Measurements from ENCODE around the gene MORC1.

Gene MORC1

GRCh38 chr3:109057056-109057455 is 60.9 kb downstream of the MORC1 start:
- no peak overlapping the region for H3K27ac ChIP-seq (ENCODE audit: low read length)
- TF ChIP-seq CTCF (IDR thresholded peaks at IDR 0.05; ENCODE audit: borderline replicate concordance, extremely low read depth, low read length, poor library complexity, severe bottlenecking) (no peak), EZH2 (IDR thresholded peaks at IDR 0.05; ENCODE audit: borderline replicate concordance, low read depth, low read length, severe bottlenecking) (no peak)
- ATAC-seq (ENCODE audit: insufficient read depth, low read depth): no peak
- H3K79me2 ChIP-seq (ENCODE audit: insufficient read depth, low read length): no peaks in the 10 kb centered on the region
- H3K9ac ChIP-seq (ENCODE audit: low read depth, low read length): no peak overlapping the region
- H4K20me1 ChIP-seq (ENCODE audit: insufficient read depth, low read length): no peaks in the 10 kb centered on the region
- DNase-seq: no peak
- no peak overlapping the region for H3K4me3 ChIP-seq (ENCODE audit: low read depth in 1 of 2, low read length in 2 of 2)
- H3K27me3 ChIP-seq (ENCODE audit: insufficient read depth, low read length, poor library complexity): no peaks in the 10 kb centered on the region
- no peak overlapping the region for H2AFZ ChIP-seq (ENCODE audit: low read depth, low read length)
- no peaks in the 10 kb centered on the region for H3K9me3 ChIP-seq (ENCODE audit: insufficient read depth, low read length, severe bottlenecking)
- no peaks in the 10 kb centered on the region for H3K36me3 ChIP-seq (ENCODE audit: insufficient read depth, low read length)
- no peak overlapping the region for H3K4me2 ChIP-seq (ENCODE audit: insufficient read depth, low read length)
- H3K4me1 ChIP-seq (ENCODE audit: insufficient read depth, low read length): no peaks in the 10 kb centered on the region

GRCh38 chr3:109050591-109051167 is 67.3 kb downstream of the MORC1 start:
- Histone ChIP-seq H3K27ac (ENCODE audit: low read length) (no peak overlapping the region), H3K9ac (ENCODE audit: low read depth, low read length) (no peak overlapping the region), H3K4me2 (ENCODE audit: insufficient read depth, low read length) (no peak overlapping the region), H3K4me3 (ENCODE audit: low read depth in 1 of 2, low read length in 2 of 2) (no peak overlapping the region), H4K20me1 (ENCODE audit: insufficient read depth, low read length) (no peaks in the 10 kb centered on the region), H3K79me2 (ENCODE audit: insufficient read depth, low read length) (no peaks in the 10 kb centered on the region), H3K9me3 (ENCODE audit: insufficient read depth, low read length, severe bottlenecking) (no peaks in the 10 kb centered on the region), H2AFZ (ENCODE audit: low read depth, low read length) (no peak overlapping the region), H3K27me3 (ENCODE audit: insufficient read depth, low read length, poor library complexity) (no peaks in the 10 kb centered on the region), H3K36me3 (ENCODE audit: insufficient read depth, low read length) (no peaks in the 10 kb centered on the region), H3K4me1 (ENCODE audit: insufficient read depth, low read length) (no peaks in the 10 kb centered on the region)
- TF ChIP-seq EZH2 (IDR thresholded peaks at IDR 0.05; ENCODE audit: borderline replicate concordance, low read depth, low read length, severe bottlenecking): no peak
- peak; percentile 72 for TF ChIP-seq CTCF (IDR thresholded peaks at IDR 0.05; ENCODE audit: borderline replicate concordance, extremely low read depth, low read length, poor library complexity, severe bottlenecking)
- DNase-seq (peak; percentile 35), ATAC-seq (ENCODE audit: insufficient read depth, low read depth) (peak; percentile 47; the same call in 2 of the 3 replicates)

GRCh38 chr3:109047366-109047765 is 70.6 kb downstream of the MORC1 start:
- no peak overlapping the region for H2AFZ ChIP-seq (ENCODE audit: low read depth, low read length)
- H3K27ac ChIP-seq (ENCODE audit: low read length): no peak overlapping the region
- no peak overlapping the region for H3K4me2 ChIP-seq (ENCODE audit: insufficient read depth, low read length)
- H3K9ac ChIP-seq (ENCODE audit: low read depth, low read length): no peak overlapping the region
- no peaks in the 10 kb centered on the region for H3K4me1 ChIP-seq (ENCODE audit: insufficient read depth, low read length)
- H3K9me3 ChIP-seq (ENCODE audit: insufficient read depth, low read length, severe bottlenecking): no peaks in the 10 kb centered on the region
- H3K36me3 ChIP-seq (ENCODE audit: insufficient read depth, low read length): no peaks in the 10 kb centered on the region
- no peak for ATAC-seq (ENCODE audit: insufficient read depth, low read depth)
- H3K27me3 ChIP-seq (ENCODE audit: insufficient read depth, low read length, poor library complexity): no peaks in the 10 kb centered on the region
- no peak for DNase-seq
- no peaks in the 10 kb centered on the region for H3K79me2 ChIP-seq (ENCODE audit: insufficient read depth, low read length)
- TF ChIP-seq EZH2 (IDR thresholded peaks at IDR 0.05; ENCODE audit: borderline replicate concordance, low read depth, low read length, severe bottlenecking): no peak
- no peak for TF ChIP-seq CTCF (IDR thresholded peaks at IDR 0.05; ENCODE audit: borderline replicate concordance, extremely low read depth, low read length, poor library complexity, severe bottlenecking)
- H3K4me3 ChIP-seq (ENCODE audit: low read depth in 1 of 2, low read length in 2 of 2): no peak overlapping the region
- no peaks in the 10 kb centered on the region for H4K20me1 ChIP-seq (ENCODE audit: insufficient read depth, low read length)

Measured in DND-41 (cell line).